Small intestine (tissue), 7 donors: ENCODE data around the gene GBA3. TPM values are rescaled to one million over a fixed set of nuclear protein-coding genes. Genes with fewer than 3 reads are reported as not detected.

ENCODE experiments used
- DNase-seq, 2 donors: peaks; one replicate each; pipeline versions ENCODE4 v3.0.0 to v3.0.0-alpha.2; 2013
- FAIRE-seq: peaks from 2 replicates; lab custom pipeline; 2012; peaks lifted over from hg19 to GRCh38; lab: Jason Lieb, UNC
- H3K27ac ChIP-seq, 3 donors: one replicate each; pipeline ENCODE4 v1.5.1; 2013; ENCODE audit warnings: low read length in 2 of 3, mild to moderate bottlenecking in 2 of 3, control low read depth in 1 of 3, inconsistent platforms in 1 of 3, low read depth in 1 of 3, moderate library complexity in 1 of 3
- H3K27me3 ChIP-seq, 3 donors: one replicate each; pipeline ENCODE4 v1.6.1; 2013; ENCODE audit warnings: low read length in 3 of 3, inconsistent platforms in 1 of 3; ENCODE audit not compliant: control insufficient read depth in 3 of 3, insufficient read depth in 3 of 3
- H3K36me3 ChIP-seq, 3 donors: one replicate each; pipeline ENCODE4 v1.6.1; 2013; ENCODE audit warnings: low read length in 3 of 3, inconsistent platforms in 1 of 3, low read depth in 1 of 3, mild to moderate bottlenecking in 1 of 3, moderate library complexity in 1 of 3; ENCODE audit not compliant: control insufficient read depth in 3 of 3, insufficient read depth in 2 of 3
- H3K4me1 ChIP-seq, 3 donors: one replicate each; pipeline ENCODE4 v1.6.1; 2013; ENCODE audit warnings: low read length in 2 of 3, inconsistent platforms in 1 of 3, low read depth in 1 of 3, mild to moderate bottlenecking in 1 of 3, moderate library complexity in 1 of 3; ENCODE audit not compliant: control insufficient read depth in 3 of 3, insufficient read depth in 2 of 3
- H3K4me3 ChIP-seq, 3 donors: one replicate each; pipeline ENCODE4 v1.5.1; 2013; ENCODE audit warnings: low read length in 3 of 3, control low read depth in 1 of 3, inconsistent platforms in 1 of 3, low read depth in 1 of 3, mild to moderate bottlenecking in 1 of 3, moderate library complexity in 1 of 3
- H3K9me3 ChIP-seq, 2 donors: one replicate each; pipeline ENCODE4 v1.6.1; 2013; ENCODE audit warnings: low read depth in 1 of 2, low read length in 1 of 2; ENCODE audit not compliant: control insufficient read depth in 2 of 2, insufficient read depth in 1 of 2
- WGBS, 3 donors: extraction: QIAGEN DNeasy Blood & Tissue Kit; methylation state at CpG; one replicate each; pipeline ENCODE4 v1.1.7; 2013; 5-methylcytosine and 5-hydroxymethylcytosine counted together
- polyA plus RNA-seq, 4 donors: library from polyadenylated mRNA; stranded (reverse) in 3 of 4; unstranded in 1 of 4; fragments of 200-250 nt in 3 of 4; fragments of 120-200 nt in 1 of 4; gene quantifications; one replicate each; pipeline versions ENCODE4 v1.2.1 to v1.2.3, GENCODE V29; 2013
- donor health status: healthy with polysubstance abuse.
- donor health status: control.
- donor health status: control.
- donor health status: Bipolar disorder and iron deficiency.
- donor health status: healthy.

Gene GBA3
- polyA plus RNA-seq, 4 donors: 91.9 to 589 (median 179) TPM

- Histone ChIP-seq H3K27me3 (no peaks in the 10 kb centered on the region), H3K9me3 (no peaks in the 10 kb centered on the region), H3K4me1 (no peaks in the 10 kb centered on the region), H3K4me3 (no peak overlapping the region), H3K36me3 (peaks cover 0 to 8% (median 0%) of the 10 kb centered on the region in 3 donors), H3K27ac (no peak overlapping the region)
- FAIRE-seq: no peak
- no peak for DNase-seq
- WGBS, 3 donors: 89 to 96% (median 90%) methylated on average over 2 of the region's 2 CpGs
Observed at GRCh38 chr4:22762548-22762947, 69.8 kb downstream of the GBA3 start.

GRCh38 chr4:22764183-22764582 lies 71.4 kb downstream of the GBA3 start:
- no peak overlapping the region for H3K4me3 ChIP-seq
- H3K27me3 ChIP-seq: no peaks in the 10 kb centered on the region
- peaks cover 0 to 8% (median 0%) of the 10 kb centered on the region in 3 donors for H3K36me3 ChIP-seq
- no peaks in the 10 kb centered on the region for H3K9me3 ChIP-seq
- DNase-seq: no peak
- WGBS, 3 donors: 78 to 90% (median 82%) methylated on average over 3 of the region's 3 CpGs
- no peak for FAIRE-seq
- H3K27ac ChIP-seq: no peak overlapping the region
- H3K4me1 ChIP-seq: no peaks in the 10 kb centered on the region

- Histone ChIP-seq H3K4me1 (no peaks in the 10 kb centered on the region), H3K36me3 (peaks cover 0 to 8% (median 0%) of the 10 kb centered on the region in 3 donors), H3K27ac (no peak overlapping the region), H3K4me3 (no peak overlapping the region), H3K9me3 (peaks cover 0 to 3% of the 10 kb centered on the region in 2 donors), H3K27me3 (no peaks in the 10 kb centered on the region)
- FAIRE-seq (no peak), DNase-seq (no peak)
- 76 to 84% (median 81%) methylated on average over 2 of the region's 2 CpGs for WGBS, 3 donors
Observed at GRCh38 chr4:22766068-22766467, 73.3 kb downstream of the GBA3 start.

- H3K27me3 ChIP-seq: no peaks in the 10 kb centered on the region
- no peak for FAIRE-seq
- WGBS, 3 donors: 96 to 98% (median 97%) methylated on average over 36 to 37 of the region's 37 CpGs
- peaks cover 0 to 5% of the 10 kb centered on the region in 2 donors for H3K9me3 ChIP-seq
- H3K27ac ChIP-seq: no peak overlapping the region
- no peaks in the 10 kb centered on the region for H3K4me1 ChIP-seq
- DNase-seq: no peak
- peaks cover 0 to 12% (median 9%) of the 10 kb centered on the region in 3 donors for H3K36me3 ChIP-seq
- H3K4me3 ChIP-seq: no peak overlapping the region
Observed at GRCh38 chr4:22778547-22779163, 85.9 kb downstream of the GBA3 start.

GRCh38 chr4:22780317-22780716 lies 87.6 kb downstream of the GBA3 start:
- no peaks in the 10 kb centered on the region for H3K27me3 ChIP-seq
- H3K9me3 ChIP-seq: peaks cover 0 to 2% of the 10 kb centered on the region in 2 donors
- H3K36me3 ChIP-seq: peaks cover 0 to 14% (median 10%) of the 10 kb centered on the region in 3 donors
- 70 to 91% (median 81%) methylated on average over 4 of the region's 4 CpGs for WGBS, 3 donors
- no peaks in the 10 kb centered on the region for H3K4me1 ChIP-seq
- no peak for DNase-seq
- no peak for FAIRE-seq
- no peak overlapping the region for H3K27ac ChIP-seq
- H3K4me3 ChIP-seq: no peak overlapping the region

GRCh38 chr4:22780797-22781196 lies 88.1 kb downstream of the GBA3 start:
- H3K4me3 ChIP-seq: no peak overlapping the region
- H3K9me3 ChIP-seq: peaks cover 0 to 2% of the 10 kb centered on the region in 2 donors
- no peaks in the 10 kb centered on the region for H3K4me1 ChIP-seq
- H3K27ac ChIP-seq: no peak overlapping the region
- WGBS, 3 donors: 84 to 90% (median 88%) methylated on average over 3 of the region's 3 CpGs
- no peak for FAIRE-seq
- peaks cover 0 to 14% (median 10%) of the 10 kb centered on the region in 3 donors for H3K36me3 ChIP-seq
- no peaks in the 10 kb centered on the region for H3K27me3 ChIP-seq
- no peak for DNase-seq

GRCh38 chr4:22787753-22788375 lies 95.1 kb downstream of the GBA3 start:
- no peak overlapping the region for H3K27ac ChIP-seq
- DNase-seq (no peak), FAIRE-seq (no peak)
- H3K4me1 ChIP-seq: no peaks in the 10 kb centered on the region
- H3K27me3 ChIP-seq: no peaks in the 10 kb centered on the region
- H3K4me3 ChIP-seq: no peak overlapping the region
- no peaks in the 10 kb centered on the region for H3K9me3 ChIP-seq
- 62 to 91% (median 67%) methylated on average over 6 of the region's 6 CpGs for WGBS, 3 donors
- H3K36me3 ChIP-seq: peaks cover 0 to 4% (median 4%) of the 10 kb centered on the region in 3 donors

- DNase-seq: no peak
- Histone ChIP-seq H3K9me3 (no peaks in the 10 kb centered on the region), H3K27ac (no peak overlapping the region), H3K4me1 (no peaks in the 10 kb centered on the region), H3K27me3 (no peaks in the 10 kb centered on the region), H3K36me3 (peaks cover 0 to 4% (median 0%) of the 10 kb centered on the region in 3 donors), H3K4me3 (no peak overlapping the region)
- no peak for FAIRE-seq
- 76 to 77% (median 76%) methylated on average over 2 of the region's 2 CpGs for WGBS, 3 donors
Observed at GRCh38 chr4:22790631-22791030, 97.9 kb downstream of the GBA3 start.
